Myocyte (in vitro differentiated cells): Measurements from ENCODE around the gene AGBL5. TPM values are rescaled to one million over a fixed set of nuclear protein-coding genes. Genes with fewer than 3 reads are reported as not detected.

Source experiments
- DNase-seq: peaks from one replicate; pipeline ENCODE4 v3.0.0-alpha.2; 2012; ENCODE audit warnings: low read depth
- total RNA-seq: library from RNA; depleted of rRNA; stranded (reverse); fragments of >200 nt; gene quantifications from 2 replicates; pipeline ENCODE4 v1.2.3, GENCODE V29; 2014

Gene AGBL5
- total RNA-seq, 1 donor from 2014 or later = 17.8 TPM

GRCh38 chr2:27087823-27088410 is 36.4 kb downstream of the AGBL5 start:
- no peak for DNase-seq

DNA sequence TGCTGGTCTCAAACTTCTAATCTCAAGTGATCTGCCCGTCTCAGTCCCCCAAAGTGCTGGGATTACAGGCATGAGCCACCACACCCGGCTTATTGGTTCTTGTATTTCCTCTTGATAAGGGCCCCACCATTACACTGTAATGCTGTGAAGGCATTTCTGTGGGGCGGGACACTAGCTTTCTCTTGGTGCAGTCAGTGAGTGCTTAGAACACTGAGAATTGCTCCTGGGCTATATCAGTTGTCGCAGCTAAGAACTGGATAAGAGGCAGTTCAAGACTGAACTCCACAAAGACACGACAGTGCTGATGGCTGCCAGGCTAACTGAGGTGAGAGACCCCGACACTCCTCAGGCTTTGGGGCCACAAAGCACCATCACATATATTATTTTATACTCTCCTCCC is 37.2 kb downstream of the AGBL5 start:
- no peak for DNase-seq

- no peak for DNase-seq
Measured at GRCh38 chr2:27089111-27089954, 37.9 kb downstream of the AGBL5 start.

- DNase-seq = no peak
Measured at GRCh38 chr2:27091746-27092695, 40.6 kb downstream of the AGBL5 start.

DNA sequence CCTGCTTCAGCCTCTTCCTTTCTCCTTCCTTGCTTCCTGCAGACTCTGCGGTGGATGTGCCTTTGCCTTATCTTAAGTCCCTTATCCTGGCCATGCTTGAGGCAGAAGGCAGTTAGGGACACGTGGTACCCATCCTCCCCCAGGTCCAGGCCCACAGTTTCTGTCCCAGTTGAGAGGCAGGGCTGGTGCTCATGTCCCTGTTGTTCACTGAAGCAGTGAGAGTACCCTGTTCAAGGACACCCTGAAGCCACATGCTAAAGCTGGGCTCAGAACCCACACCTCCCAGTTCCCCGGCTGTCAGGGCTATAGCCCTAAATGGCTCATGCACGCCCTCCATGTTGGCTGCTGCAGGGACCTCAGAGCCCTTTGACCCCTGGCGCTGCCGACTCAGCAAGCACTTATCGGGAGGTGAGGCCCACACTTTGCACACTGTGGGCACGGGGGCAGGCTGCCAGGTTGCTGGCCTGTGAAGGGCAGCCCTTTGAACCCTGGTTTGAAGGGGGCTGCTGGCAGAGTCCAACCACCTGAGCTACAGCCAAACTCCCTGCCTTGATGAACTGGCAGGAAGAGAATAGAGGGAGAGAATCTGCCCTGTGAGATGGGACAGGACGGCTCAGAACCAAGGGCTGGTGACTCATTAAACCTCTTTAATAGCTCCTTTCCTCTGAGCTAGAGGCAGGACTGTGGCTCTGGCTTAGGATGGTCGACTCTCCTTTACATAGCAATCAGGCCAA is 41.4 kb downstream of the AGBL5 start:
- DNase-seq = no peak

DNA sequence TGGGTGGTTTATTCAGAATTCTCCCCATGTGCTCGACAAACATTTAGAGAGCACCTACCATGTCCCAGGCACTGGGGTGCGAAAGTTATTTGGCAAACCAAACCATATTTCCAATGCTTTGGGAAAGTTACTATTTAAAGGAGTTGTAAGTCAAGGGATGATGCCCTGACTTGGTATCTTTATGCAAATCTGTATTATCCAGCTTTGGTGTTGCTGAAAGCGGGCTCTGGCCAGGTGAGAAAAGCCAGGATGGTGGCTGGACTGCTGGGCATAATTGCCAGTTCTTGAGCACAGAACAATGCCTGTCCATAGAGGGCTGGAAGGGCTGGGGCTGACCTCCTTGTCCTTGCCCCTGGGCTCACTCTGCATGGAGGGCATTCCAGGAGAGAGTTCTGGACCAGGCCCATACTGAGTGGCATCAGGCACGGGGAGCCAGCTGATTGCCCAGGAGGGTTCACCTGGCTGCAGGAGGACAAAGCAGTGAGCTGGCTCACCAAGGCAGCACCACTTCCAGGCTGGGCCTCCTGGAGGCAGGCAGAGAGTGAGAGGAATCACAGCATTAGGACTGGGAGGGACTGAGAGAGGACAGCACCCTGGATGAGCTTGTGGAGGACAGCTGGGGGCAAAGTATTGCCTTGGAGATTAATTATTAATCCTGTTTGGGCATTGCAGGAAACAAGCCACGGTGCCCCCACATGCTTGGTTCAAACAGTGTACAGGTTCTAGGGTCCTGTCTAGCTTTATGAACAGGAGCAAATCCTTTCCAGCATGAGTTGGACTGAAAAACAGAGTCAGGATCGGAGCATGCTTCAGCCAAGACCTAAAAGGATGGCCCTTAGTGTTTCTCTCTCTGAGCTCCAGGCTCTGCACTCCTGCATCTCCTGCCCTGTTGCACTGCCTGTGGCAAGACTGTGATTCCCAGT is 42.2 kb downstream of the AGBL5 start:
- DNase-seq = no peak

GRCh38 chr2:27094353-27094984 is 43.0 kb downstream of the AGBL5 start:
- no peak for DNase-seq

DNA sequence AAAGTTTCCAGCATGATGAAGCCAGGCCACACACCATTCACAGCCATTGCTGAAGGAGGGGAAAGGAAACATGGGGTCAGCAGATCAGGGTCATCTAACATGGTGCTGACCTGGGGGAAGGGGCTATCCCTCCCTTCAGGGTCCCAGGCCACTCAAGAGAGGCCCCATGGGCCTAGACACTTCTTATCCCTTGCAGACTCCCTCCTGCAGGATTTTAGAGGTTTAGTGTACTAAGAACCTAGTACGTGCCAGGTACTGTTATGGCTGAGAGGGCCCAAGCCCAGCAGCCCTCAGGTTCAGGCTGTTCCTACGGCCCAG is 43.9 kb downstream of the AGBL5 start:
- DNase-seq = no peak

DNA sequence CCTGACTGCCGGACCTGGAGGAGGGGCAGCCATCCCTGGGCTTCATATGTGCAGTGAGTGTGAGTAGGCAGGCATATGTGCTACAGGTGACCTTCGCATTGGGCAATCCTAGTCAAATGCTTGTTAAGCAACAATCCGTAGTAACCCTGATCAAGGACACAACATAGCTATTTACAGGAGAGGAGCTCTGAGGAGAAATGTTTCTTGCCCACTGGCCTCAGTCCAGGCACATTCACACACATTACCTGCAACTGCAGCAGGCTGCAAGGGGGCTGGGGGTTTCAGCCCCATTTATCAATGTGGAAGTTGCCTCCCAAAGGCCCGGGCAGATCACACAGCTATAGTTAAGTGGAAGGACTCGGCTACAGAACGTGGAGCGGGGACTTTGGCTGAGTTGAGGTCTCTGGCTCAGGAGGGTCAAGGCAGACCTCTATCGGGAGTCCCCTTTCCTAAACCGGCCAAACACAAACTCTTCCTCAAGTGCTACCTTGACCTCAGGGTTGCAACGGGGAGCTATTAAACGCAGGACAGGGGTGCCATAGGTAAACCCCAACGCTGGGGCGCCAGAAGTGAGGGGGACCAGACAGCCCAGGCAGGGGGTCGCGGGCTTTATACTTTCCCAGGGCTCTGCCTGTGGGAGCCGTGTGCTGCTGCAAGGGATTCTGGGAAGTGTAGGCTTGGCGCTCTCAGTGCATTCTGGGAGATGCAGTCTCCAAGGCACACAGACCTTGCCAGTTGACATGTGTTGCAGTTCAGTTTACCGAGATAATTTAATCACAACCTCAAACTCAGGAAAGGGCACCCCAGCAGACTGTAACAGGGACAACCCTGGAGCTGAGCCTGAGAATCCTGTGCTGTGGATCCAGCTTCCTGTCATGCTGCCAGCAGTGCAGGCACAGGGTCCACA is 44.5 kb downstream of the AGBL5 start:
- DNase-seq = peak; percentile 78

DNA sequence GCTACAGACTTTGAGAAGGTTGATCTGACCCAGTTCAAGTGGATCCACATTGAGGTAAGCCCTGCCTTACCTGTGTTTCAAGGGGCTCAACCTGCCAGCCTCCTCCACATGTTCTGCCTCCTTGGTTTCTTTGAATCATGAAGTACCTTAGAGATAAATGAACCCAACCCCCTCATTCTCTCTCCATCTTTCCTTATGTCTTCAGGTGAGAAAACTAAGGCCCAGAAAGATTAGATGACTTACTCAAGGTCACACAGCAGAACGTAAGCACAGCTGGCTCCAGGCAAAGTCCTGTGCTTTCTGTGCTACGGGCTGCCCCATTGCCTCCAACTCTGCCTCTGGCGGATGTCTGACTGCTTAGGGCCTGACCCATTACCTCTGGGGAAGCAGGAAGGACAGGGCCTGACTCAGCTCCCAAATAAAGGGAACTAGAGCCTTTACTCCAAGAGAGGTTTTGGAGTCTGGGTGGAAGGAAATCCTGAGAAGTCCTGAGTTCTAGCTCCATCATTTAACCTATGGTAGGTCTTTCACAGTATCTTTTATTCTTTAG is 45.4 kb downstream of the AGBL5 start:
- no peak for DNase-seq

DNA sequence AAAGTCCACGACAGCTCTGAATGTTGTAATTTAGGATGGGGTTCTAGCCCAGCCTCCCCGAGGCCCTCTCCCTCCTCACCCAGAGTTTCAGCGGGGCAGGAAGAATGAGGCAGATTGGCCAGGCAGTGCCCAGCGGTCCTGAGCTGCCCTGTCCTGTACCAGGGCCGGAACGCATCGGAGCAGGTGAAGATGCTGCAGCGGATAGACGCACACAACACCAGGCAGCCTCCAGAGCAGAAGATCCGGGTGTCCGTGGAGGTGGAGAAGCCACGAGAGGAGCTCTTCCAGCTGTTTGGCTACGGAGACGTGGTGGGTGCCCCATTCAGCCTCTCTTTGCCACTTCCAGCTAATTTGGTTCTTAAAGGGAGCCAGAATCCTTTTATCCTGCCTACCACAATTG is 45.9 kb downstream of the AGBL5 start:
- DNase-seq = no peak

DNA sequence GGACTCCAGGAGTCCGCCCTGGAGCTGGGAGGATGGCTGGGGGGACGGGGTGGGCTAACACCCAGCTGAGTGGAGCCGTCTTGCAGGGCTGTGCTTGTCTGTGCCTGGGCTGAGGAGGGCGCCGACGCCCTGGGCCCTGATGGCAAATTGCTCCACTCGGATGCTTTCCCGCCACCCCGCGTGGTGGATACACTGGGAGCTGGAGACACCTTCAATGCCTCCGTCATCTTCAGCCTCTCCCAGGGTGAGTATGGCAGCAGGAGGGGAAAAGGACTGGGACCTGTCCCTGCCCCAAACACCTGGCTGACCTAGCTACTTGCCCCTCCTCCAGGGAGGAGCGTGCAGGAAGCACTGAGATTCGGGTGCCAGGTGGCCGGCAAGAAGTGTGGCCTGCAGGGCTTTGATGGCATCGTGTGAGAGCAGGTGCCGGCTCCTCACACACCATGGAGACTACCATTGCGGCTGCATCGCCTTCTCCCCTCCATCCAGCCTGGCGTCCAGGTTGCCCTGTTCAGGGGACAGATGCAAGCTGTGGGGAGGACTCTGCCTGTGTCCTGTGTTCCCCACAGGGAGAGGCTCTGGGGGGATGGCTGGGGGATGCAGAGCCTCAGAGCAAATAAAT is 48.0 kb downstream of the AGBL5 start:
- no peak for DNase-seq

DNA sequence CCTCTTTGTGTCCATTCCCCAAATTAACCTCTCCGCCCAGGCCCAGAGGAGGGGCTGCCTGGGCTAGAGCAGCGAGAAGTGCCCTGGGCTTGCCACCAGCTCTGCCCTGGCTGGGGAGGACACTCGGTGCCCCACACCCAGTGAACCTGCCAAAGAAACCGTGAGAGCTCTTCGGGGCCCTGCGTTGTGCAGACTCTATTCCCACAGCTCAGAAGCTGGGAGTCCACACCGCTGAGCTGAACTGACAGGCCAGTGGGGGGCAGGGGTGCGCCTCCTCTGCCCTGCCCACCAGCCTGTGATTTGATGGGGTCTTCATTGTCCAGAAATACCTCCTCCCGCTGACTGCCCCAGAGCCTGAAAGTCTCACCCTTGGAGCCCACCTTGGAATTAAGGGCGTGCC is 48.6 kb downstream of the AGBL5 start:
- DNase-seq = no peak

- DNase-seq = no peak
Measured at GRCh38 chr2:27102329-27102728, 50.9 kb downstream of the AGBL5 start.

DNA sequence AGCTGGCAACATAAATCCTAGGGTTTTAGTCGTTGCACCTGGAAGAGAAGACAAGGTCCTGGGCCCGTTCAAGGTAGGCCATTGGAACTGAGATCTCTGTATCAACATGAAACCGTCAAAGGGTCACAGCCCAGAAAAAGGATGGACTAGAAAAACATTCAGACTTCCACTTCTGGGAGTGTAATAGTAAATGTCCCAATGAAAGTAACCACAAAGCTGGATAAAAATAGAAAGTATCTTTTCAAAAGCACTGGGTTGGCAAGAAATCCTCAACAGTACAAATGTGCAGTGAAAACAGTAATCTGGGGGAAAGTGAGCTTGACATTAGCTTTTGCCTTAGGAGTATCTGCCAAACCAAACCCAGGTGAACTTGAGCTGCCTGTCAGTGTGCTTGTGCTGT is 54.5 kb downstream of the AGBL5 start:
- no peak for DNase-seq

- no peak for DNase-seq
Measured at GRCh38 chr2:27108221-27108620, 56.8 kb downstream of the AGBL5 start.

- DNase-seq = no peak
Measured at GRCh38 chr2:27109083-27109482, 57.6 kb downstream of the AGBL5 start.
